Measurements from ENCODE around the gene TPM3. TPM values are rescaled to one million over a fixed set of nuclear protein-coding genes. Genes with fewer than 3 reads are reported as not detected.

TPM3 gene
- total and polyA plus RNA-seq, 2 of the 8 experiments (the other 6 are each of a cell fraction or from before 2014, with no cell fraction given): 278 to 572 TPM

DNA sequence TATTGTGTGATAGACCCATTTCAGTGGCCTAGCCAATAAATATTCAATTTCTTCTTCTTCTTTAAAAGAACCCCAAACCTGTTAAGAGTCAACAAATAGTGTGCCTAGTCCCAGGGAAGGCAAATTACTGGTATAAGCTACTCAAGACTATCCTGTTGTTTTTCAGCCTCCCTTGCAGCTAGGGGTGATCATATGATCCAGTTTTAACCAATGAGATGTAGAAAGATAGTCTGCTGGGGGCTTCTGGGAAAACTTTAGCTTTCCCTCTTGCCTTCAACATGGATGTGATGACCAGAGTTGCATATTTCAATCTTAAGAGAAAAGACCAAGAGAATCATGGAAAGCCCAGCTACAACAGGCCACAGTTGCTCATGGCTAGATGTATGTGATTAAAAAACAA lies 32.3 kb downstream of the TPM3 start:
- Histone ChIP-seq H3K4ac (replicated peaks; ENCODE audit: insufficient read length, low read depth, low read length) (no peak overlapping the region), H3K27me3 (replicated peaks in 1 of 4; ENCODE audit: control insufficient read depth in 3 of 4, extremely low read depth in 1 of 4, insufficient read depth in 3 of 4, low read length in 3 of 4) (no peaks in the 10 kb centered on the region), H3K4me1 (replicated peaks in 1 of 4; ENCODE audit: control insufficient read depth in 3 of 4, insufficient read depth in 4 of 4, low read length in 3 of 4) (peaks cover 0 to 3% (median 0%) of the 10 kb centered on the region in 4 experiments; a peak in 1 of 7 replicates), H2AK5ac (ENCODE audit: low read depth, low read length) (no peak overlapping the region), H2BK5ac (ENCODE audit: low read depth, low read length) (no peak overlapping the region), H3K23ac (ENCODE audit: insufficient read length) (no peak overlapping the region), H3K4me3 (ENCODE audit: extremely low read depth in 1 of 4, insufficient read depth in 2 of 4, low read depth in 3 of 4, low read length in 4 of 4) (no peak overlapping the region), H3K14ac (ENCODE audit: insufficient read length) (no peak overlapping the region), H3K9me3 (ENCODE audit: insufficient read depth in 2 of 2, low read depth in 1 of 2, low read length in 1 of 2) (no peaks in the 10 kb centered on the region), H3K79me1 (ENCODE audit: low read depth, low read length) (no peaks in the 10 kb centered on the region), H3K79me2 (ENCODE audit: control insufficient read depth in 1 of 2, insufficient read depth in 2 of 2, low read length in 2 of 2) (peaks cover 0 to 16% of the 10 kb centered on the region in 2 experiments; a peak in 2 of 4 replicates), H3K36me3 (ENCODE audit: control insufficient read depth in 2 of 4, insufficient read depth in 4 of 4, low read length in 3 of 4) (peaks cover 11 to 89% (median 58%) of the 10 kb centered on the region in 4 experiments), H3K23me2 (ENCODE audit: low read depth, low read length) (no peaks in the 10 kb centered on the region; the same call in 1 of the 2 replicates), H2BK15ac (ENCODE audit: low read length) (no peak overlapping the region), H4K5ac (ENCODE audit: insufficient read length, low read depth, low read length) (no peak overlapping the region), H2BK120ac (replicated peaks; ENCODE audit: low read depth, low read length) (no peak overlapping the region), H3K56ac (replicated peaks; ENCODE audit: insufficient read length, low read depth, low read length) (no peak overlapping the region), H2AFZ (ENCODE audit: low read length) (no peak overlapping the region), H3K27ac (ENCODE audit: low read depth, low read length) (no peak overlapping the region), H4K91ac (replicated peaks; ENCODE audit: insufficient read length, low read length) (no peak overlapping the region), H3K4me2 (ENCODE audit: insufficient read depth in 1 of 2, low read depth in 2 of 2, low read length in 2 of 2) (no peak overlapping the region), H3K9ac (replicated peaks in 1 of 4; ENCODE audit: extremely low read depth in 1 of 4, low read depth in 3 of 4, low read length in 3 of 4) (no peak overlapping the region), H4K20me1 (replicated peaks in 1 of 2; ENCODE audit: control insufficient read depth in 1 of 2, insufficient read depth in 2 of 2, low read length in 2 of 2) (peaks cover 0 to 5% of the 10 kb centered on the region in 2 experiments), H4K8ac (ENCODE audit: extremely low read depth, insufficient read depth, low read length) (no peak overlapping the region), H3K18ac (ENCODE audit: extremely low read depth, low read length) (no peak overlapping the region), H2BK12ac (ENCODE audit: low read depth, low read length) (no peak overlapping the region), H2BK20ac (ENCODE audit: low read length) (no peak overlapping the region)
- ChIA-PET CTCF (ENCODE audit: partially characterized antibody) (interaction anchor here (0.6 to 1.3 kb wide), 4 partner anchors 10 to 172 kb away, joined by 3 read pairs; no protein-coding TSS in a partner anchor), POLR2A (ENCODE audit: partially characterized antibody) (interaction anchor here (0.8 to 1.9 kb wide), 10 partner anchors 8 to 166 kb away, joined by 3 to 10 read pairs (median 4); no protein-coding TSS in a partner anchor)
- DNase-seq (ENCODE audit: low read depth in 1 of 2, low spot score in 2 of 2): no peak
- FAIRE-seq: no peak
- no peak for TF ChIP-seq HDAC2 (IDR thresholded peaks at IDR 0.05; ENCODE audit: borderline replicate concordance in 1 of 2, low read depth in 2 of 2, low read length in 2 of 2)
- TF ChIP-seq CHD1 (IDR thresholded peaks at IDR 0.05; ENCODE audit: low read depth, low read length): no peak
- TF ChIP-seq TCF12 (IDR thresholded peaks at IDR 0.05; ENCODE audit: low read depth, low read length): no peak
- no peak for TF ChIP-seq NANOG (IDR thresholded peaks at IDR 0.05; ENCODE audit: insufficient read depth, low read depth, low read length, poor library complexity, severe bottlenecking)
- no peak for TF ChIP-seq TAF1 (IDR thresholded peaks at IDR 0.05; ENCODE audit: low read depth, low read length)
- no peak for TF ChIP-seq RAD21 (IDR thresholded peaks at IDR 0.05 in 1 of 2, conservative IDR thresholded peaks at IDR 0.05 in 1 of 2; ENCODE audit: low read depth in 2 of 2, low read length in 2 of 2)
- TF ChIP-seq EZH2 (IDR thresholded peaks at IDR 0.05; ENCODE audit: low read depth, low read length, severe bottlenecking): no peak
- no peak for TF ChIP-seq PHF8 (conservative IDR thresholded peaks at IDR 0.05; ENCODE audit: low read depth, low read length)
- TF ChIP-seq BRCA1 (IDR thresholded peaks at IDR 0.05; ENCODE audit: low read depth, low read length): no peak
- no peak for TF ChIP-seq TBP (IDR thresholded peaks at IDR 0.05; ENCODE audit: low read depth, low read length)
- no peak for TF ChIP-seq JUND (IDR thresholded peaks at IDR 0.05; ENCODE audit: low read length)
- TF ChIP-seq EP300 (IDR thresholded peaks at IDR 0.05; ENCODE audit: borderline replicate concordance in 1 of 2, low read depth in 2 of 2, low read length in 2 of 2): no peak
- TF ChIP-seq, protein P1, sequence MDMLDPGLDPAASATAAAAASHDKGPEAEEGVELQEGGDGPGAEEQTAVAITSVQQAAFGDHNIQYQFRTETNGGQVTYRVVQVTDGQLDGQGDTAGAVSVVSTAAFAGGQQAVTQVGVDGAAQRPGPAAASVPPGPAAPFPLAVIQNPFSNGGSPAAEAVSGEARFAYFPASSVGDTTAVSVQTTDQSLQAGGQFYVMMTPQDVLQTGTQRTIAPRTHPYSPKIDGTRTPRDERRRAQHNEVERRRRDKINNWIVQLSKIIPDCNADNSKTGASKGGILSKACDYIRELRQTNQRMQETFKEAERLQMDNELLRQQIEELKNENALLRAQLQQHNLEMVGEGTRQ (IDR thresholded peaks at IDR 0.05; ENCODE audit: low read length): no peak
